GM19328 (cell line): ENCODE data around the gene MATN1.
"Not testable (repeated sequence)": the region's sequence is repeated elsewhere in the genome, so short reads cannot be mapped to it uniquely, and the experiment has no call there.

ENCODE experiments used
- ATAC-seq: cut with Tn5 transposase; IDR thresholded peaks from one replicate; pipeline ENCODE4 v1.9.1; 2021; ENCODE audit warnings: mild to moderate bottlenecking, moderate library complexity; ENCODE audit not compliant: unreplicated experiment

MATN1 gene

DNA sequence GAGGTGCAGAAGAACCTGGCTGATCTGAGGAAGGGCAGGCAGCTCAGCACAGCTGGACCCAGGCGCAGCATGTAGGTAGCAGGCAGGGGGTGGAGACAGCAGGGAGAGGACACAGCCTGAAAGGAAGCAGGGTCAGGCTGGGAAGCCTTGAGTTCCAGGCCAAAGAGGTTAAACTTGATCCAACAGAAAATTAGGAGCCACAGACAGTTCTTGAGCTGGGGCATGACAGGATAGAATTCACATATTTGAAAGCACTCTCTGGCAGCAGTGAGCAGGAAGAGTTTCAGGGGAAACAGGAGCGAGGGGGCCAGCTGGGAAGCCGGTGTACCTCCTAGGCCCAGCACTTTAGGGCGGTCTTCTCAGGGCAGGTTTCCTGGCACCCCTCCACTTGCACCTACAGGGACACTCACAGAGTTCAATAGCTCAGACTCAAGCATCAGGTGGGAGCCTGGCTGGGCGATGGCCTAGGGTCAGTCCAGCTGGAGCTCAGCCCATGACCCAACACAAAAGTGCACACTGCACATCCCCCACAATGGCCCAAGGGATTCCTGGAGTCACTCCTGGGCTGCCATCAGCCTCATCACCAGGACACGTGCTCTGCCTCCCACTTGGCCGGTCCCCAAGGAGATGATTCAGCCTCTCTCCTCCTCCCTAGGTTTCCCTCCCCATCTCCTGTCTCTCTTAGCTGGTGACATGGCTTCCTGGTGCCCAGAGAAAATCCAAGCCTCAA lies 22.7 kb downstream of the MATN1 start:
- ATAC-seq = no peak

DNA sequence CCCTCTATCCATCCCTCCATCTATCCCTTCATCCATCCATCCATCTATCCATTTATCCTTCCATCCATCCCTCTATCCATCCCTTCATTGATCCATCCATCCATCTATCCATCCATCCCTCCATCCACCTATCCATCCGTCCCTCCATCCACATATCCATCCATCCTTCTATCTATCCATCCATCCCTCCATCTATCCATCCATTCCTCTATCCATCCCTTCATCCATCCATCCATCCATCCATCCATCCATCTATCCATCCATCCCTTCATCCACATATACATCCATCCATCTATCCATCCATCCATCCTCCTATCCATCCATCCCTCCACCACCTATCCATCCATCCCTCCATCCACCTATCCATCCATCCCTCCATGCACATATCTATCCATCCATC lies 23.6 kb downstream of the MATN1 start:
- no peak for ATAC-seq

DNA sequence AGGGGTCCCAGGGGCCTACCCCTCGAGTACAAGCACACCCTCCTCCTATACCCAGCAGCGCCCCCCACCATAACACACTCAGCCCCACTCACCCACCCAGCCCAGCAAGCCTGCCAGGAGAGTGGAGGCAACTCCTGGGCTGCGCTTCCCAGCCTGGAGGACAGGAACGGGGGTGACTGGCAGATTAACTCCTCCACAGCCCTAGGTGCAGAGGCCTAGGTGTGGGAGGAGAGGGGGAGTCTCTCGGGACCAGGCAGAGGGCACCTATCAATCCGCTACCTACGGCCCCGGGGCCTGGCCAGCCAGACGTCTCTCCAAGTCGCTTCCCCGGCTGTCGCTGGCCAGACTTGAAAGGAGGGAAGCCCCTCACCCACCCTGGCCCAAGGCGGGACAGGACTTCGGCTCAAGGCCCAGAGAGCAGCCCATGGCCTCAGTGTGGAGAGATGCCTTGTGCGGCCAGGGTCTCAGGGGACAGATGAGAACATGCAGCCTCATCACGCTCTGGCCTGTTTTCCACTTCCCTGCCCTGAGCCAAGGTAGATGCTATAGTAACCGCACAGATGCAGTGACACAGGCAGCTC lies 24.9 kb downstream of the MATN1 start:
- no peak for ATAC-seq

DNA sequence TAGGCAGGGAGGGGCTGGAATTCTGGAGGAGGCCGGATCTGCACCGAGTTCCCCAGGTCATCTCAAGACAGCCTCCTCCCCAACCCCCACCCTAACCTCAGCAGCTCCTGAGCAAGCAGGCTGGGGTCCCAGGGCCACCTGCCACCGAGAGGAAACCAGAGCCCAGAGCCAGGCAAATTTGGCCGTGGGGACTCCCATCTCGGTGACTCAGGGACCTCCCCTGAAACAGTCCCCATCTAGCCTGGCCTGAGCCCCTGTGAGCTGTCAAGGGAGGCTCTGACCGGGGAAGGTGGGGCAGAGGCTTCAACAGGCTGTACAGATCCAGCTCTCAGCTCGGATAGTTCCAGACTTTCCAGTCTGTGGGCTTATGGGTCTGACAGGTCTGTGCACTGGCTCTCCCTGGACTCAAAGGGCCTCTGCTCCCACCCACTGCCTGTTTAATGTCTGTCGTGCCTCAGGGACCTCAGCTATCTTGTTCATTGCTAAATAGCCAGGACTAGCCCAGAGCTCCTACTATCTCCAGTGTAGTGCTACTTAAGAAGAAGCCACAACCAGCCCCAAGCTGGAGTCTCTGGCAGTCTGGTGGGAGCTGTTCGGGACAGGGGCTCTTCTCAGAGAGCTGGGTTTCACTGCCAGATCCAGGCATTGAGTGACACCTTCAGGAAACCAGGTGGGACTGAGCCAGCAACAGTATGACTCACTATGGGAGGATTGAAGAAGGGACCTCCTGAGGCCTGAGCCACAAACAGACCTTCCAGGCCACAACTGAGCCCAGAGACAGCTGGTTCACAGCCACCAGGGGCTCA lies 25.6 kb downstream of the MATN1 start:
- ATAC-seq = no peak

DNA sequence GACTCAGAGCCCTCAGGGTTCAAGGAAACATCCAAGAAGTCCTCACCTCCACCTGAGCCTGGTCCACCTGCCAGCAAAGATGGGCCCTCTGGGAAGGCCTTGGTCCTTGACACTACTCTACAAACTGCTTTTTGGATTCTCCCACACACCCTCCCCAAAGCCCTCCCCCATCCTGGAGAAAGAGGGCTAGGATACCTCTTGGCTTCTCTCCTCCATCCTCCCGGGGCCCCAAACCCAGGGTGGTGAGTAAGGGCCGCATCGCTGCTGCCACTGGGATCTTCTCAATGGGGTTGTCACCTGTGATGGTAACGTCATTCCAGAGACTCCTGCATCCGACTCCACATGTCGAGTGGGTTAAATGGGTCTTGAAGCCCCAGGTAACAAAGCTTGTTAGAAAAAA lies 26.6 kb downstream of the MATN1 start:
- ATAC-seq = no peak

DNA sequence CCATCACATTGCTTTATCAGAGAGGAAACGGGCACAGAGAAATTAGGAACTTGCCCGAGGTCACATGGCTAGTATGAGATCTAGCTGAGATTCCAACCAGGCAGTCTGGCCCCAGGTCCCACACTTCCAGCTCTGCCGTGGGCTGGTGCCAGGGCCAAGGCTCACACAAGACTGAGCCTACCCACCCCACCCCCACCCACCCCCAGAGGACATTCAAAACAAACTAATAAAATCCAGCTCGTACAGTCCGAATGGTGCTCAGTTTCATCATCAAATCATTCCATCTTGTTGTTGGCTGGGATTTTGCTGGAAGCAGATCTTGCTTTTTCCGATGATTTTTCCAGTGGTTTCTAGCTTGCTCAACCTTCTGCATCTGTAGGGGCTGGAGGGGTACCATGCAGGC lies 27.9 kb downstream of the MATN1 start:
- ATAC-seq = no peak

DNA sequence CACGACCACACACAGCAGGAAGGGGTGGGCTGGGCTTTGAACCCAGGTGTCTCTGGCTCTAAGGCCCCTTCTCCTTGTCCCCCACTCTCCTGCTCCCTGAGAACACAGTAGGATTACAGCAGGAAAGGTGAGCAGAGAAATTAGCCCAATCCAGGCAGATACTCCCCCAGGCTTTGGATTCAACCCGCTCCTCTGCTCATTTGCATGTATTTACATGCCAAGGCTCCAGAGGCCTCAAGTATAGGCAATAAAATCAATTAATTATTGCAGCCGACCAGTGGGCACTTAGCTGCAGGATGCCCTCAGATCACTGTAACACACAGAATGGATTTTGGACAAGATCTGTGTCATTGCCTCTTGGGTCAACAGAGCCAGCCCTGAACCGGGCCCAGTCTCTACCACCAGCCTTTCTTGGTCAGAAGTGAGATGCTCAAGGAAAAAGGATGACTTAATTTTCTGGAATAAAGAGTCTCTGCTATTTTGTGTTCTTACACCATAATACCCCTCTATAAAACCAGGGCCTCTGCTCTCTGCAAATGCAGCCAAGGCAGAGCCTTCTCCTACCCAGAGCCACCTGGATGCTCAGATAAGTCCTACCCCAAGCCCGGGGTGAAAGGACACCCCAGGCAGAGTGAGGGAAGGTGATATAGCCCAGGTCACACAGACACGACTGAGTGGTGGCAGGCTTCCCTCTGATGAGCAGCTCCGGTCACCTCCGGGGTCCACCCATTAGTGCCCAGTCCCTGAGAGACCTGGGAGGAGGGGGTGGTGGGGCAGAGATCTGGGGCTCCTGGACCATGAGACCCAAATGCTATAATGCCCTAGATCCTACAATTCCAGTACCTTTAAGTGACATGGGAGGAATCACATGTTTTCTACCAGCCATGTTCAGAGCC lies 28.9 kb downstream of the MATN1 start:
- ATAC-seq = no peak

DNA sequence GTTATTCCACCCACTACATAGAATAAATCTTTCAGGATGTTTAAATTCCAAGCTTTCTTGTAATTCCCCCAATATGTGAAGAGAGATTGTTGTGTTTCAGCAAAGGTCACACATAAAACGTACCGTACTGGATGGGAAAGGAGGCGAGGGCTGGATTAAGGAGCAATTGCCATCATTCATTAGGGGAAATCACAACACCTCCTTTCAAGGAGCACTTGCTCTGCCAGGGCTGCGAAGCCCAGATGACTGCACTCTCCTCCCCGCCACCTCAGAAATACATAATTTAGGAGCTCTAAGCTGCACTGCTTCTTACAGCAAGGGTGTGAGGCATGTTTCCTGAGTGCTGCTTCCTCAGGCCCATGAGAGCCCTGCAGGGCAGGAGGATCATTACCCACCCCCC lies 29.6 kb downstream of the MATN1 start:
- no peak for ATAC-seq

DNA sequence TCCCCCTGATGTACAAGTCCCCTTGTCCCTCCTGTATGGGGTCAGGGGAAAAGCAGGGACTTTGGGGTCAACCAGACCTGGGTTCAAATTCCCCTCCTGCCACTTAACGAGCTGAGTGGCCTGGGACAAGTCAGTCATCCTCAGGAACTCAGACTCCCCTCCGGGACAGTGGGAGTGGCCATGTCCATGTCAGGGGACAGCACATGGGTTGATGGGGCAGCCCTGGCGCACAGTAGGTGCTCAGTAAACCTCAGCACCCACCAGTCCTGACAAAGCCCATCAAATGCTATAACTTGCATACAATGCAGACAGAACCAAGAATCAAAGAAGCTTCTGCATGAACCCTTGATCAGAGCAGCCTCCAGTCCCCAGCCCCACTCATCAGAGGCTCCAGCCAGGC lies 30.0 kb downstream of the MATN1 start:
- ATAC-seq = no peak

DNA sequence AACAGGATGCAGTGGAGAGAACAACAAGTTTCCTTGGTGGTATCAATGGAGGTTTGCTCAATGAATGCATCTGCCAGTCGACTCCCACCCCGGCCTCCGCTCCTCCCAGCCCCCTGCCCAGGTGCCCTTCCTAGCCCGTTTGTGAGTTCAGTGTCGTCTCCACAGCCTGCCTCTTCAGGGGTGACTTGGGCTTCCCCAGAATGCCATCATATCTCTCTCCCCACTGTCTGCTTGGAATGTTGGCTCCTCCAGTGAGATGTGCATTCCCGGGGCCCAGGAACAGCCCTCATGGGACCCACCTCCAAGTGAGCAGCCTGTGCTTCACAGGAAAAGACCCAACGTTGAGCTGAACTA lies 30.5 kb downstream of the MATN1 start:
- ATAC-seq = no peak

DNA sequence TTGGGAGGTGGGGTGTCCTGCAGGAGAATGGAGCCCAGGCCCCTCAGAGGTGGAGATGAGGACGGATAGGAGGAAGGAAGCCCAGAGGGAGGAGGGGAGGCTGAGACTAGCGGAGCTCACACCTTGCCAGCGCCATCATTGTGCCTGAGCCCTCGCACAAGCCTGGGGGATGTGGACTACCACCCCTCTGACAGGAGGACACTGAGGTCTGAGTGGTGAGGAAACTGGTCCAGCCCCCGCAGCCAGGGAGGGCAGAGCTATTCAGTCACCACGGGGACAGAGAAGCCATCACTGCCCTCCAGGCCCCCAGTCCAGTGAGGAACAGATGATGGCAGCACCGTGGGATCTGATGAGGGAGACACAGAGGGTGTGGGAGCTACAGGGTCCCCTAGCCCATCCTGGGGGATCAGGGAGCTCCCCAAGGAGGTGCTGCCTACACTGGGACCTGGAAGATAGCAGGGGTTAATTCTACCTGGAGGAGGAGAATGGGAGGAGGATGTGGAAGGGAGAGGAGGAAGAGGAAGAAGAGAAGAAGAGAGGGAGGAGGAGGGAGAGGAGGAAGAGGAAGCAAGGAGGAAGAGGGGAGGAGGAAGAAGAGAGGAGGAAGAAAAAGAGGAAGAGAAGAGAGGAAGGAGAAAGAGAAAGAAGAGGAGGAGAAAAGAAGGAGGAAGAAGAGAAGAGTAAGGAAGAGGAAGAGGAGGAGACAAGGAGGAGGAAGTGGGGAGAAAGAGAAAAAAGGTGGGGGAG lies 31.0 kb downstream of the MATN1 start:
- ATAC-seq = no peak

DNA sequence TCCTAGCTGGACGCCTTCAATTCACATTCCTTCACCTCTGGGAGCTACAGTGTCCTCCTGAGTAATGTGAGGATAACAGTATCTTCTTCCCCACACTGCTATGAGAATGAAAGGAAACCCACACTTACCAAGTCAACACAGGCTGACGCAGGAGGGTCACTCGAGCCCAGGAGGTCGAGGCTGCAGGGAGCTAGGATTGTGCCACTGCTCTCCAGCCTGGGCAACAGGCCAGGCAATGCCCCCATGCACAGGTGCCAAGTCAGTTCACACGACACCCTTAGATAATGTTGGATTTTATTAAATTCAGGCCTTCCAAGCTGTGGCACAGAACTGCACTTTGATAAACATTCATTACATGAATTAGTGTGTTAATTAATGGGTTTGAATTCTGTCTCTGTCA lies 31.9 kb downstream of the MATN1 start:
- ATAC-seq = no peak

DNA sequence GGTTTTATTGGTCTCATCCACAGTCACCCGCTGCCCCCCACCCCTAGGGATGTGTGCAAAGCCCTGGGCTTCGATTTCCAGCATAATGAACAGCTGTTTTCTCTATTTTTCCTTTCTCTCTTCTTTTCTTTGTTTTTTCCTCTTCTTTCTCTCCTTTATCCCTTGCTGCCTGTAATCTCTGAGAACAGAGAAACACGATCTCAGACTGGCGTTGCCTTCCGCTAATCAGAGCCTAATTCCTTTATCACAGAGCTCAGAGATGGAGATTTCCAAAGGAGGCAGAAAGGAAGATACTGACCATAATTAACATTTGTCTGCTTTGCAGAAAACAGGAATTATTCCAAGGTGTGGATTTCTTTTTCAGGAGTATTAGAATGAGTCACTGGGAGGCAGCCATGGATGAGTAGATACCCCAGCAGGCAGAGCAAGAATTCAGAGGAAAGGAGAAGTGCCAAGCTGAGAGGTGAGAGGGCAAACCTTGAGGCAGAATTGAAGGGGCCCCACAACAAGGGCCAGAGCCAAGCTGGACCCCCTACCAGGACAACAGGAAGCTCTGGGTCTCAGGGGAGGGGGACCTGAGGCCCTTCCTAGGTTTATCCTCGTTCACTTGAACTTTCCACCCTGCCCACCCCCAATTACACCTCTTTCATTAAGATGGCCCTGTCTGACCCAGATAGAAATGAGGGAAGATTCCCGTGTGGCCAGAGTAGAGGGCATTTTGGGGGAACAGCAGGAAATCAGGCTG lies 33.3 kb downstream of the MATN1 start:
- ATAC-seq = no peak

DNA sequence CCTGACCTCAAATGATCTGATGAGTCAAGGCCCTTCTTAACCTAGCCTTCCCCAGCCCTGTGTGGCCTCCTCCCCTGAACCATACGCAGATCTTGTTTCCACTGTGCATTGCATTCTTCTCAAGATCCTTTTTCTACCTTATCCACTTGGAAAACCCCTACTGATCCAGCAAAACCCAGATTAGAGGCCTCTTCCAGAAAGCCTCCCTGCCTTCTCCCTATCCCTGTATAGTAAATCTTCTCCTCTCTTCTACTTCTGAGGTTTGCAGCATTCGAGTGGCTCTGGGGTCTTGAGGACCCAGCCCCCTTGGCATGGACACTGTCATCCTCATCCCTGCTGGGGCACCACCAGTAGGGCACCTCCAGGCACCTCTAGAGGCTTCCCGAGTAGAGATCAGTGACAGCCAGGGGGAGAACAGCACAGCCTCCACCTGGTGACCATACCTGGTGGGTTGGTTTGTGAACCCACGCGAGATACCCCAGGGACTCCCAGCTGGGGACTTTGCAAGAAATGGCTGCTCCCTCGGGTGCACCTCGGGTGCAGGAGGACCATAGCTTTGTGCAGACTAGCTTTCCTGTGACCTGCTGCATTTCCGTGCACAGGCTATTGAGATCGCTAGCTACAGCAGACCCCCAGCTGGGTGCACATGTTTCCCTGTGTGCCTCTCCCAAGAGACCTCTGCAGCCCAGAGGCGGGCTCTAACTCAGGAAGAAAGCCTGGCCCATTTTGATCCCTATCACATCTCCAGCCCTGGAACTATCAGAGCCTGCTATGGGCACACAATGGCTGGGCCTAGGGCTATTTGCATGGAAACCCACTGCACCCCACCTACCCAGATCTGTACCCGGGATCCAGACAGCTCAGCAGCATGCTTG lies 34.2 kb downstream of the MATN1 start:
- no peak for ATAC-seq

DNA sequence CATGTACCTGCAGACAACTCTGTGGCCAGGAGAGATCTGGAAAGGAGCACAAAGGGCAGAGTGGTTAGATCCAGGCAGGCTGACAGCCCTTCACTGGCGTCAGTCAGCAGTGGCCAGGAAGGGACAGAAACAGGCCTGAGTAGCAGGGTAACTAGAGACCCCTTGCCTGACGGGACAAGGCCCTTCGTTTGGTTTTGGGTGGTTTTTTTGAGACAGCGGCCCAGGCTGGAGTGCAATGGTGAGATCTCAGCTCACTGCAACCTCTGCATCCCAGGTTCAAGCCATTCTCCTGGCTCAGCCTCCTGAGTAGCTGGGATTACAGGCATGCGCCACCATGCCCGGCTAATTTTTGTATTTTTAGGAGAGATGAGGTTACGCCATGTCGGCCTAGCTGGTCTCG lies 34.9 kb downstream of the MATN1 start:
- ATAC-seq = not testable (repeated sequence)

DNA sequence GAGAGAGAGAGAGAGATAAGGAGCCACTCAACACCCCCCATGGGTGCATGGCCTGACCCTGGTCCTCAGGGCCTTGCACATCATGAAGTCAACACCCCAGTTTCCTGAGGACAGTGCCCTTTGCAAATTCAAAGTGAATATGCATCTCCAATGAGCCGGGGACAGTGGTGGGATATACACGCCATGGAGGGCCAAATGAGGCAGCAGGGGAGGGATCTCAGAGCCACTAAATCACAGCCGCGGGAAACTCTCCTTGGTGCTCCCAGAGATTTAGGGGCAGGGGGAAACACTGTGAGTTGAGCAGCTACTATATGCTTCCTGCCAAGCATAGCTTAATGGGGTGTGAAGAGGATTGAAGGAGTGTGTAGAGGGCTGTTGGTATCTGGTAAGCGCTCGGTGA lies 35.5 kb downstream of the MATN1 start:
- no peak for ATAC-seq

DNA sequence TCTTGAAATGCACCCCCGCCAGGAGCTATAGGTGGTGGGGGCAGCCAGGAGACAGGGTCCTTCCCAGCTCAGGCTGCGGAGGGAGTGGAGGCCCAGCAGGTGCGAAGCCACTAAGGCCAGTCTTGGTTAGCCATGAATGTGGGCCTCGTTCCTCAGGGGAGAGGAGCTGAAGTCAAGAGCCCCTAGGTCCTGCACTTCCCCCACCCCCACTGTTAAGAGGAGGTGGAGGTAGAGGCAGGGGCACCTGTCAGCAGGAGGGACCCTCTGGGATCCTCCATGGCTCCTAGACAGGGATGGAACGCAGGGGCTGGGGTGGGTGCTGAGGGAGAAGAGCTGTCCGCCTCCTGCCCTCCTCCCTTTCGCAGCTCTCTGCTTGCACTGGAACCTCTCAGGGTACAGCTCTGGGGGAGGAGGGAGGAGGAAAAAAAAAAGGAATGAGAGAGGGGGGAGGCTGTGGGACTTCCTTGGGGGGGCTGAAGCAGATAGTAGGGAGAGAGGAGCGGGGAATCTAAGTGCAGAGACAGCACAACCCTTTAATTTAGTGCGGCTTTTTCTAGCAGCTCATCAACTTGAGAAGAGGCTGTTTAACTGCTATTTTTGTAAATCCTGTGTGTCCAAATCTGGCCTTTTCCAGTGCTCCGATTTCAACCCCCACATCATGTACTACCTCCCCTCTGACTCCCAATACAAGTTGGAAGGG lies 37.0 kb downstream of the MATN1 start:
- no peak for ATAC-seq

DNA sequence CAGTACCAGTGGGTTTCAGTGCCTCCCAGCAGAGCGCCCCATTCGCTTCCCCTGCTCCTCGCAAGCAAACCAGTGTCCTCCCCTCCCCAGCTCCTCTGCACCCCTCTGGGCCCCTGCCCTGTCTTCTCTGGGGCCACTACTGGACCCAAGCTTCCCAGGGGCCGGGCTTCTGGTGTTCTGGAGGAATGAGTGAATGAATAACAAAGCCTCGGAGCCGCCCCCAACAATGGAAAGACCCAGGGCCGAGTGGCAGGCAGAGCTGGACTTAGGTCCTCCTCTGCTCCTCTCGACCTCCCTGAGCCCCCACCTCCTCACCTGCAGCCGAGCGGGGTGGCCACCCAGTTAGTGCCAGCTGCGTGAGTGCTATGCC lies 37.6 kb downstream of the MATN1 start:
- no peak for ATAC-seq
